GM19468 (cell line): ENCODE measurements around the gene BCHE.

Source experiments
- ATAC-seq: cut with Tn5 transposase; IDR thresholded peaks from one replicate; pipeline ENCODE4 v1.9.1; 2021; ENCODE audit warnings: mild to moderate bottlenecking, moderate library complexity, moderate number of reproducible peaks; ENCODE audit not compliant: unreplicated experiment; ENCODE audit errors: extremely low read depth

BCHE gene

DNA sequence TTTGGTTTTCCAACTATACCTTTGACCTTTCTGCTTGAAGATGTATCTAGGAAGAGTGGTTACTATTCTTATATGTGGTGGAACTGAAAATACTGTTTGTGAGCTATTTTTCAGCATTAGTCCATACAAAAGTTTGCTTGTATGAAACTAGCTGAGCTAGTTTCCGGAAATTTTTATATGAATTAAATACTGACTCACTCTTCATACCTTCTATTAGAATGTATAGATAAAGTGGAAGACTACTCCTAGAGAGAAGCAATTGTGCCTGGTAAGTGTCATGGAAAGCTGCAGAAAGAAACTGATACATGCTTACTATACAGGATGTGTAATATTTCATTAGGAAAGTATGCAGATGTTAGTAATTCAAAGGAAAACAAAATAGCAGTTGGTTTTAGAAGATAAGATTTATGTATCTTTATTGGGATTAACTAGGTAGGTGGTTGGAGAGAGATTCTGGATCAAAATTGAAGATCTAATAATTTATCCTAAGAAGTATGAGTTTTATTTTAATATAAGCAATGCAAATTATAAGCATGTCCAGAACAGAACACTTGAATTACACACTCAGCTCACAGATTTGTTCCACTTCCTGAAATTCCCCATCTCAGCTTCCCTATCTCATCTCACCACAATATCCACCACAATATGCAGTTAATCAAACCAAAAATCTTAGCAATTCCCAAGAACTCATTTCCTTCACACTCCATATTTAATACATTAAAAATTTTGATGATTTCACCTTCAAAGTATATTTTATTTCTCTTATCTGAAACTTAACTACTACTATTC is 82.8 kb downstream of the BCHE start:
- no peak for ATAC-seq

DNA sequence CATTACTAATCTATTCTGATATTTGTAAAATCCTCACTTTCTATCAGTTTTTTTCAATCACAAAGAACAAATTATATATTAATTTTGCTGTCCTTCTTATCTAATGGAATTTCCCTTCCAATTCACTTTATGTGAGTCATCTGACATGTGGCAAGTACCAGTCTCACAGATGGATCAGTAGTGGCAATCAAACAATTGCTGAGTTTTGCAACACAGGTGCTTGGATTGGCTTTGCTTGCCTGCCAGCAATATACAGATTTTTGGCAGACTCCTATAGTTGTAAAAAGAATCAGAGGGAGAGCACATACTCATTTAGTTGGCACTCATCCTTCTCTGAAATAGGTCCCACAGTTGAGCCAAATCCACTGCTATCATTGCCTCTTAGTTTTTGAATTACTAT is 83.7 kb downstream of the BCHE start:
- no peak for ATAC-seq

DNA sequence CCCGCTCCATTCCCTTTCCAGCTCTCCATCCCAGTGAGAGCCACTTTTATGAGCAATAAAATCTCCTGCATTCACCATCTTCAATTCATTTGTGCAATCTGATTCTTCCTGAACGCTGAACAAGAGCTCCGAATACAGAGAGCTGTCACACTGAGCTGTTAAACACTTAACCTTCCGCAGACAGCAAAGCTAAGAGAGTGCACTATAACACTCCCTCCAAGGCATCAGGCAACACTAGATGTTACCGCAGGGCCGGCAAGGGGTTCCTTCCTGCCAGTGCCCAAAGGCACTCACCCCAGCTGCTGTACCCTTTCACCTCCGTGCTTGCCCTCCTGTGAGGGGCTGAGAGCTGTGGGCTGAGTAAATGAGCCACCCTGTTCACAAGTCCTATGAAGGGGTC is 85.6 kb downstream of the BCHE start:
- ATAC-seq, result no peak

DNA sequence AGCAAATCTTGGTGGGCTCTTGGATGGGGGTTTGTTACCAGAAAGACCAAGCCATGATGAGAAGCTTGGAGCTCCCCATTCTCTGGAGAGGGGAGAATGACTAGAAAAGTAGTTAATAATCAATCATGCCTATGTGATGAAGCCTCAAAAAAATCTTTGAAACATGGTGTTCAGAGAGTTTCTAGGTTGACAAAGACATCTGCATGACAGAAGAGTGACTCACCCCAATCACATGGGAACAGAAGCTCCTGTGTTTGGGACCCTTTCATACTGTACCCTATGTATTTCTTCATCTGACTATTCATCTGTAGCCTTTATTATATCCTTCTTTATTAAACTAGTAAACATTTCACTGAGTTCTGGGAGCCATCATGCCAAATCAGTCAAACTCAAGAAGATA is 87.4 kb downstream of the BCHE start:
- ATAC-seq, result no peak

DNA sequence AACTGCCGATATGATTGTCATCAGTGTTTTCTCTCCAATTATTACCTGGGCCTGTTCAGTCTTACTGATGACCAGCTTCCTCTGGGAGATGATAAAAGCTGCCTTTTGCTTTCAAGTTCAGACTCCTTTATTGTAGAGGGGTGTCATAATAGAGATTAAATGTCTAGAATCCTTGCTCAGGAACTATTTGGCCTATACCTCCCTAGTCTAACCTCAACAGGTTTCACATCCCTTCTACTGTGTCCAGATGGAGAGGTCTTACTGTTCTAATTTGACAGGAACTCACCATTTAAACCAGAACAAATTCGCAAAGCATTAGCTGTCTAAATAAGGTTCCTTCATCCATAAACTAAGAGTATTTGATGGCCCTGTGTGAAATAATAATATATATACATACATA is 88.0 kb downstream of the BCHE start:
- no peak for ATAC-seq

DNA sequence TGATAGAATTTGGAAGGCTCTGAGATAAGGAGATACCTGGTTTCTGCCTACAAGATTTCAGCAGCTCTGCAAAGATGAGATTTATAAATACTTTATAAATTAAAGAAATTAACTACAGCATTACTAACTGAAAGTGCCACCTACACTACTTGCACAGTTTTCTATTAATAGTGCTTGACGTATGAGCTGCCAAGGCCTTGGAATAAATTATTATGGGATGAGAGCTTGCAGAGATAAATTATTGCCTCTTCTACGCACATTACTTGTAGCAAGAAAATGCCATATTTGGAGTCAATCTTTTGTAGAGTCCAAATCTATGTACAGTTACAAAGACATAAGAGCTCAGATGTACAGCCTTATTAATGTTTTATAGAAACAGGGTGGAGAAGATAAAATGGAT is 89.1 kb downstream of the BCHE start:
- ATAC-seq, result no peak

DNA sequence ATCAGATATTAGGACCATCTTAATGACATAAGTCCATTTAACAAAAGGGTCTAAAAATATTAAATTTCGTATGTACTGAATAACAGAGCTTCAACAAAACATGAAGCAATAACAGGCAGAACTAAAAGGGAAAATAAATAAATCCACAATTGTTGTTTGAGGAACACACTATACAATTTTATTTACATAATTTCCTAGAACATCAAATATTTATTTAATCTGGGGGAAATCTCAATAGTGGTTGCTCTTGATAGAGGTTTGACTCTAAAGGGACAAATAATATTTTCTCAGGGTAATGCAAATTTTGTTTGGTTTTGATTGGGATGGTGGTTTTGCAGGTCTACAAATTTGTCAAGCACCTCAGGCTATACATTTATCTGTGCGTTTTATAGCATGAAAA is 90.3 kb downstream of the BCHE start:
- ATAC-seq, result no peak

DNA sequence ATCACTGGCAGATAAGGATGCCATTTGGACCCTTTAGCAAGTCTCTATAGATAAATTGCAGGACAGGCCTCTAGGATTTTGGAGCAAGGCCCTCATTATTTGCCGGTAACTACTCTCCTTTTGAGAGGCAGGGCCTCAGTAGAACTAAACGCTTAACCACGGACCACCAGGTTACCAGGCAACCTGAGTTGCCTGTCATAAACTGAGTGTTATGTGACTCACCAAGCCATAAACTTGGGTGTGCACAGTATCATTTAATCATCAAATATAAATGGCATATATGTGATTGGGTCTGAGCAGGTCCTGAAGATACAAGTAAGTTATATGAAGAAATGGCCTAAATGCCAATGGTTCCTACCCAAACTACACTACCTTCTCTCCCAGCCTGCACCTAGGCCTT is 93.2 kb downstream of the BCHE start:
- ATAC-seq, result no peak

DNA sequence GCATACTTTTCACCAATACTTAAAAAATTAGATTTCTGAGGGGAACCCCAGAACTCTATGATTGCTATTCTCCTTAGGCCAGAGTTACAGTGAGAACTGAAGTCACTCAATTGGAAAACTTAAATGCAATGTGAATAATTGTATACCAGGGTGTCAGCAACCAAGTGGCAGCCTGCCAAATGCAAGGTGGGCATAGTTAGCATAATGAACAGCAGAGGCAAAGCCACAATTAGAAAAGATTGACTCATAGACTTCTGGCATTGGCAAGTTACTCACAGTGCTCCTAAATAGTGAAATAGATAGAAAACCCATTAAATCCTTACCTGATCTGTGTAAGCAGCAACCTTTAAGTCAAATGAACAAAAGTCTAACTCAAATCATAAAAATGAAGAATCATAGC is 94.9 kb downstream of the BCHE start:
- no peak for ATAC-seq

DNA sequence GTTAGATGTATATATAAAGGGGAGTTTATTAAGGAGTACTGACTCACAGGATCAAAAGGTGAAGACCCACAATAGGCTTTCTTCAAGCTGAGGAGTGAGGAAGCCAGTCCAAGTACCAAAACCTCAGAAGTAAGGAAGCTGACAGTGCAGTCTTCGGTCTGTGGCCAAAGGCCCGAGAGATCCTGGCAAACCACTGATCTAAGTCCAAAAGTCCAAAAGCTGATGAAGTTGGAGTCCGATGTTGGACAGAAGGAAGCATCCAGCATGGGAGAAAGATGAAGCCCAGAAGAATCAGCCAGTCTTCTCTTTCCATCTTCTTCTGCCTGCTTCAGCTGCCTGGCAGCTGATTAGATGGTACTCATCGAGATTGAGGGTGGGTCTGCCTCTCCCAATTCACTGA is 107.5 kb downstream of the BCHE start:
- no peak for ATAC-seq

DNA sequence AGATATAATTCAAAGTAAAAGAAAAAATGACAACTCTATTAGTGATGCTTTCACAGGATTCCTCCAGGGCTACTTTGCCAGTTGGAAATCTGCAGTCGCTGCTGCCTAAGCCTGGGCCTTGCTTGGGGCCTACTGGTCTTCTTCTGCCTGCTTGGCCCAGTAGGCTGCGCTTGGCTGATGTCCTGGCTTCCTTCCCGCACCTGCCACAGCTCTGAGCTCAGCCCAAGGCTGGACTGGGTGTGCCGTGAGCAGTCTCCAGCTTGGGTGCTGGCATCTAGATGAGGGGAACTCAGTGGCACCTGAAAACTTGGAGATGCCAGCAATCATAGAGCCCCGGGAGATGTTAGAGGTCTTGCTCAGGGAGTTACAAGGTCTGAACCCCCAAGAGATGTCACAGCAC is 108.3 kb downstream of the BCHE start:
- ATAC-seq, result no peak

DNA sequence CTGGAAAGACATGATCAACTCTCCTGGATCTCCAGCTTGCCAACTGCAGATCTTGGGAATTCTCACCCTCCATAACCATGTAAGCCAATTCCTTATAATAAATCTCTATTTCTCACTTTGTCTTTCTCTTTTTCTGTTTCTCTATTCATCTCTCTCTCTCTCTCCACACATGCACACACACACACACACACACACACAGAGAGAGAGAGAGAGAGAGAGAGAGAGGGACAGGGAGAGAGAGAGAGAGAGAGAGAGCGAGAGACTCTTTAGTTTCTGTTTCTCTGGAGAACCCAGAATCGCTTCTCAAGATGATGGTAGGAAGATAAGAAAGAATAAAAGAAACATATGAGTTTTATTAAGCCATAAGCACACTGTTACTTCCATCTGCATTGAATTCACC is 111.9 kb downstream of the BCHE start:
- ATAC-seq, result no peak
